Tibial nerve (tissue), 3 donors: ENCODE measurements around the gene SIGLEC12.

Experiments used
- CTCF ChIP-seq, 5 experiments: fragments of 200-600 bp in 3 of 5; fragments of 450-650 bp in 2 of 5; sonication (generic) in 3 of 5; IDR thresholded peaks; one replicate each; pipeline ENCODE4 v1.5.1; 2016 to 2019; ENCODE audit warnings: antibody characterized with exemption in 5 of 5, mild to moderate bottlenecking in 3 of 5, moderate library complexity in 2 of 5
- POLR2A ChIP-seq, 2 donors: fragments of 450-650 bp; IDR thresholded peaks; one replicate each; pipeline ENCODE4 v1.6.1; 2017; ENCODE audit warnings: antibody characterized with exemption in 2 of 2, mild to moderate bottlenecking in 2 of 2, moderate library complexity in 2 of 2

- no peak for TF ChIP-seq CTCF (IDR thresholded peaks at IDR 0.05)
- no peak for TF ChIP-seq POLR2A (IDR thresholded peaks at IDR 0.05)
Measured at GRCh38 chr19:51469629-51470028, 32.0 kb downstream of the SIGLEC12 start.
